H1 (cell line): ENCODE data around the gene GBP4. TPM values are rescaled to one million over a fixed set of nuclear protein-coding genes. Genes with fewer than 3 reads are reported as not detected.

ENCODE experiments used
- CBX5 ChIP-seq: fragments of 300-800, 300-1000 bp; sonication (generic); IDR thresholded peaks from 2 replicates; pipeline ENCODE4 v1.7.1; 2016; ENCODE audit warnings: antibody characterized with exemption, low read length, low read depth
- POLR2AphosphoS5 ChIP-seq: IDR thresholded peaks from 2 replicates; pipeline ENCODE4 v1.6.1; 2011; ENCODE audit warnings: low read depth, low read length
- SAP30 ChIP-seq: fragments of 300-600 bp; sonication (generic); IDR thresholded peaks from 2 replicates; pipeline ENCODE4 v1.7.1; 2012; ENCODE audit warnings: low read length, moderate library complexity, mild to moderate bottlenecking, inconsistent platforms; ENCODE audit not compliant: insufficient read depth, insufficient replicate concordance
- polyA plus RNA-seq, 7 experiments: library from polyadenylated mRNA; depleted of rRNA in 3 of 7; stranded (reverse) in 5 of 7; unstranded in 2 of 7; fragments of >200 nt in 5 of 7; fragments of 200-250 nt in 2 of 7; gene quantifications; 1 replicate in 5 of 7; 2 replicates in 1 of 7; 4 replicates in 1 of 7; pipeline versions ENCODE4 v1.2.1 to v1.2.3, GENCODE V29; 2011 to 2013; ENCODE audit warnings: missing spikeins in 2 of 7, mixed read lengths in 2 of 7
- total RNA-seq: library from RNA; stranded (reverse); fragmentation: NEBNext Ultra II Directional; extraction: Animal tissue kit (Norgen Biotek cat#: 25700); gene quantifications from 2 replicates; pipeline ENCODE4 v1.2.1, GENCODE V29; 2021

Gene GBP4
- total and polyA plus RNA-seq, 2 of the 8 experiments (the other 6 are each of a cell fraction or from before 2014, with no cell fraction given): 0.02 TPM; not detected in 1

- TF ChIP-seq CBX5: no peak
- no peak for TF ChIP-seq POLR2AphosphoS5
- TF ChIP-seq SAP30: no peak
Observed at GRCh38 chr1:89149976-89150375, 48.8 kb downstream of the GBP4 start (continued).
